K562 (cell line): Measurements from ENCODE around the gene SMIM35. TPM values are rescaled to one million over a fixed set of nuclear protein-coding genes. Genes with fewer than 3 reads are reported as not detected.

ENCODE experiments used
- ATAC-seq: fragments of 200-7000 bp; cut with Tn5 transposase; 3 replicates; pipeline ENCODE4 v1.9.1; 2020; ENCODE audit warnings: moderate library complexity
- BruUV-seq: library from RNA; stranded (reverse); fragments of 400-500 nt; replicated peaks from 2 replicates; lab custom pipeline; 2021; lab: Mats Ljungman, UMichigan
- CTCF ChIA-PET: fragments of 300-600 bp; formaldehyde crosslinking; extraction: SDS; loops from one replicate; lab custom pipeline; 2021; ENCODE audit warnings: low intra/inter-chr PET ratio; lab: Yijun Ruan, JAX
- POLR2A ChIA-PET: fragments of 300-600, 350-650 bp; sonication (Branson Sonifier 250); formaldehyde crosslinking; extraction: SDS; loops from one replicate; lab custom pipeline; 2021; ENCODE audit warnings: antibody characterized with exemption, inconsistent platforms; lab: Yijun Ruan, JAX
- DNase-seq, 4 experiments: peaks; one replicate each; pipeline versions ENCODE4 v3.0.0 to v3.0.0-alpha.2; 2011 to 2018; ENCODE audit warnings: low spot score in 3 of 4, mixed read lengths in 3 of 4; ENCODE audit errors: extremely low read depth in 1 of 4
- FAIRE-seq: peaks from 2 replicates; lab custom pipeline; 2011; peaks lifted over from hg19 to GRCh38; lab: Jason Lieb, UNC
- H2AFZ ChIP-seq: 2 replicates; pipeline ENCODE4 v1.6.0; 2011; ENCODE audit warnings: low read depth, low read length, control low read depth, inconsistent platforms
- H3K27ac ChIP-seq: fragments of 200-600 bp; 3 replicates; pipeline ENCODE4 v1.8.0; 2011; ENCODE audit warnings: low read depth, mild to moderate bottlenecking, control low read depth, inconsistent platforms, low read length, moderate library complexity, mixed read lengths; ENCODE audit errors: extremely low read depth
- H3K27me3 ChIP-seq, 2 experiments: fragments of 300-600 bp in 1 of 2; 2 replicates in 1 of 2; 3 replicates in 1 of 2; pipeline versions ENCODE4 v1.6.0 to v1.8.0; 2011; ENCODE audit warnings: inconsistent platforms in 2 of 2, low read length in 2 of 2, mild to moderate bottlenecking in 1 of 2, mixed read lengths in 1 of 2, moderate library complexity in 1 of 2; ENCODE audit not compliant: control insufficient read depth in 2 of 2, insufficient read depth in 2 of 2
- H3K36me3 ChIP-seq: fragments of 300-600 bp; 3 replicates; pipeline ENCODE4 v1.8.0; 2011; ENCODE audit warnings: mild to moderate bottlenecking, low read length, inconsistent platforms; ENCODE audit not compliant: control insufficient read depth, insufficient read depth
- H3K4me1 ChIP-seq, 2 experiments: fragments of 200-600 bp in 1 of 2; replicated peaks in 1 of 2; 2 replicates in 1 of 2; 3 replicates in 1 of 2; pipeline versions ENCODE4 v1.5.1 to v1.8.0; 2011; ENCODE audit warnings: inconsistent platforms in 2 of 2, low read length in 2 of 2, mild to moderate bottlenecking in 1 of 2, mixed read lengths in 1 of 2, moderate library complexity in 1 of 2; ENCODE audit not compliant: control insufficient read depth in 2 of 2, insufficient read depth in 2 of 2
- H3K4me2 ChIP-seq: 2 replicates; pipeline ENCODE4 v1.6.1; 2011; ENCODE audit warnings: low read length, control low read depth, inconsistent platforms, mixed read lengths; ENCODE audit not compliant: insufficient read depth
- H3K4me3 ChIP-seq: fragments of 200-600 bp; sonication (generic), shearing (Covaris generic); 2 replicates; pipeline ENCODE4 v1.5.1; 2016; ENCODE audit warnings: control low read depth, inconsistent platforms
- H3K79me2 ChIP-seq: fragments of 200-600 bp; 3 replicates; pipeline ENCODE4 v1.8.0; 2011; ENCODE audit warnings: low read length, inconsistent platforms; ENCODE audit not compliant: control insufficient read depth, insufficient read depth
- H3K9ac ChIP-seq, 2 experiments: 2 replicates each; pipeline versions ENCODE4 v1.6.0 to v1.6.1; 2011; ENCODE audit warnings: low read depth in 2 of 2, low read length in 2 of 2, control low read depth in 1 of 2, inconsistent platforms in 1 of 2, mild to moderate bottlenecking in 1 of 2, mixed read lengths in 1 of 2; ENCODE audit not compliant: insufficient read depth in 1 of 2
- H3K9me1 ChIP-seq: one replicate; pipeline ENCODE4 v1.6.0; 2011; ENCODE audit warnings: inconsistent platforms, mild to moderate bottlenecking, low read length, moderate library complexity; ENCODE audit not compliant: control insufficient read depth, insufficient read depth
- H3K9me3 ChIP-seq: replicated peaks from 2 replicates; pipeline ENCODE4 v1.5.1; 2011; ENCODE audit warnings: low read depth, low read length, inconsistent platforms; ENCODE audit not compliant: control insufficient read depth, insufficient read depth
- H4K20me1 ChIP-seq: replicated peaks from 2 replicates; pipeline ENCODE4 v1.6.1; 2011; ENCODE audit warnings: low read length, inconsistent platforms, mixed read lengths; ENCODE audit not compliant: control insufficient read depth, insufficient read depth
- ARID4B ChIP-seq: sonication (generic); formaldehyde crosslinking; IDR thresholded peaks from 2 replicates; pipeline ENCODE4 v1.8.0; 2022; ENCODE audit warnings: mild to moderate bottlenecking, missing genetic modification reagents
- CBX5 ChIP-seq: IDR thresholded peaks from 2 replicates; pipeline ENCODE4 v1.6.1; 2014; ENCODE audit warnings: low read depth, borderline replicate concordance
- CCNT2 ChIP-seq: IDR thresholded peaks from 2 replicates; pipeline ENCODE4 v1.6.1; 2011; ENCODE audit warnings: borderline replicate concordance, low read depth, mild to moderate bottlenecking, moderate library complexity, mixed read lengths, low read length; ENCODE audit not compliant: insufficient read length; ENCODE audit errors: extremely low read depth
- CEBPG ChIP-seq, 3 experiments: fragments of 200-800 bp in 1 of 3; sonication (Bioruptor generic) in 1 of 3; sonication (generic) in 1 of 3; formaldehyde crosslinking in 1 of 3; IDR thresholded peaks in 2 of 3; conservative IDR thresholded peaks in 1 of 3; 2 replicates each; pipeline versions ENCODE4 v1.6.1 to v1.8.0; 2016 to 2022; ENCODE audit warnings: missing compliant biosample characterization in 2 of 3, missing genetic modification characterization in 2 of 3, mild to moderate bottlenecking in 1 of 3, missing genetic modification reagents in 1 of 3
- GTF2F1 ChIP-seq: IDR thresholded peaks from 2 replicates; pipeline ENCODE4 v1.6.1; 2011; ENCODE audit warnings: low read depth, low read length, improper control_type of control experiment
- NBN ChIP-seq: fragments of 450-650 bp; IDR thresholded peaks from 2 replicates; pipeline ENCODE4 v1.6.1; 2016; ENCODE audit warnings: low read depth, mild to moderate bottlenecking
- NR3C1 ChIP-seq: sonication (generic); formaldehyde crosslinking; IDR thresholded peaks from 2 replicates; pipeline ENCODE4 v1.8.1; 2022; ENCODE audit warnings: missing genetic modification reagents
- SMARCB1 ChIP-seq: IDR thresholded peaks from 2 replicates; pipeline ENCODE4 v1.6.1; 2011; ENCODE audit warnings: improper control_type of control experiment, low read depth; ENCODE audit not compliant: insufficient read length
- TGIF2 ChIP-seq: sonication (generic); formaldehyde crosslinking; IDR thresholded peaks from 2 replicates; pipeline ENCODE4 v1.8.1; 2022; ENCODE audit warnings: mild to moderate bottlenecking, missing genetic modification reagents, moderate library complexity
- ZNF583 ChIP-seq: fragments of 250-450 bp; sonication (Bioruptor Pico); IDR thresholded peaks from 2 replicates; pipeline ENCODE4 v1.4.0; 2020
- ZNF79 ChIP-seq: fragments of 250-450 bp; sonication (Bioruptor Pico); IDR thresholded peaks from 2 replicates; pipeline ENCODE4 v1.4.0; 2020; ENCODE audit warnings: low read depth, mild to moderate bottlenecking, moderate library complexity
- ZSCAN32 ChIP-seq: fragments of 450-650 bp; formaldehyde crosslinking; IDR thresholded peaks from 2 replicates; pipeline ENCODE4 v1.4.0; 2020; ENCODE audit warnings: mild to moderate bottlenecking, moderate library complexity
- WGBS: fragments of 100-300 bp; shearing (Covaris generic); methylation state at CpG from one replicate; pipeline ENCODE4 v1.1.6; 2016; ENCODE audit warnings: low coverage, mixed read lengths; ENCODE audit not compliant: insufficient coverage; ENCODE audit errors: missing lambda C conversion rate; 5-methylcytosine and 5-hydroxymethylcytosine counted together
- in situ Hi-C: fragments of 300-500 bp; cut with MboI; formaldehyde crosslinking; loops from 4 replicates; pipeline ENCODE4 v1.15.0; 2018; ENCODE audit warnings: inconsistent platforms, mixed read lengths
- intact Hi-C: fragments of 100-400 bp; cut with micrococcal nuclease; formaldehyde crosslinking; loops from 2 replicates; pipeline ENCODE4 v1.14.2; 2022
- polyA plus RNA-seq, 8 experiments: library from polyadenylated mRNA; depleted of rRNA in 4 of 8; stranded (reverse) in 5 of 8; unstranded in 3 of 8; fragments of >200 nt; fragmentation: Nextera tagmentation in 2 of 8; fragmentation: Illumina TruSeq in 1 of 8; extraction: Ambion mirVana in 2 of 8; extraction: Trizol in 1 of 8; gene quantifications; 2 replicates each; pipeline versions ENCODE4 v1.2.1 to v1.2.3, GENCODE V29; 2011 to 2014; ENCODE audit warnings: inconsistent platforms in 1 of 8, missing spikeins in 1 of 8
- total RNA-seq, 7 experiments: library from RNA; depleted of rRNA in 6 of 7; stranded (reverse); fragments of >200 nt in 6 of 7; fragmentation: Illumina TruSeq in 2 of 7; extraction: Trizol in 2 of 7; gene quantifications; 2 replicates each; pipeline versions ENCODE4 v1.2.1 to v1.2.3, GENCODE V29; 2011 to 2021; ENCODE audit warnings: low replicate concordance in 1 of 7
- TF ChIP-seq, protein P1 (sequence below): IDR thresholded peaks from 2 replicates; pipeline ENCODE4 v1.6.1; 2011; ENCODE audit not compliant: insufficient read length; ENCODE audit errors: extremely low read depth
- TF ChIP-seq, protein P2 (sequence below): fragments of 250-450 bp; sonication (Bioruptor Pico); IDR thresholded peaks from 2 replicates; pipeline ENCODE4 v1.5.0; 2020; ENCODE audit warnings: mild to moderate bottlenecking, borderline replicate concordance

Gene SMIM35
- total and polyA plus RNA-seq, 9 of the 15 experiments (the other 6 are each of a cell fraction or from before 2014, with no cell fraction given): 0.03 TPM; not detected in 7

GRCh38 chr11:117995472-117995871, 91.3 kb downstream of the SMIM35 start:
- H3K4me3 ChIP-seq: no peak overlapping the region
- no peaks in the 10 kb centered on the region for H3K9me1 ChIP-seq
- no peak for ATAC-seq
- H3K4me1 ChIP-seq: peaks cover 6 to 18% of the 10 kb centered on the region in 2 experiments; a peak in 4 of 5 replicates
- H3K4me2 ChIP-seq: no peak overlapping the region
- H2AFZ ChIP-seq: no peak overlapping the region
- H3K27ac ChIP-seq: no peak overlapping the region
- 67% methylated on average over 11 of the region's 11 CpGs for WGBS
- intact Hi-C loops (no loop called here), in situ Hi-C loops (no loop called here)
- FAIRE-seq: no peak
- no peak for TF ChIP-seq ZSCAN32
- no peak for TF ChIP-seq CEBPG (CRISPR knock-in tag; IDR thresholded peaks at IDR 0.05)
- TF ChIP-seq CEBPG (tag; conservative IDR thresholded peaks at IDR 0.05 in 1 of 2, IDR thresholded peaks at IDR 0.05 in 1 of 2): no peak
- no peak for TF ChIP-seq CBX5
- no peak for TF ChIP-seq ZNF583
- TF ChIP-seq NBN: no peak
- no peak for TF ChIP-seq NR3C1
- TF ChIP-seq CCNT2: no peak
- no peak for TF ChIP-seq ARID4B (CRISPR knock-in tag)
- no peak for TF ChIP-seq ZNF79 (CRISPR knock-in tag)
- no peak for TF ChIP-seq SMARCB1
- TF ChIP-seq GTF2F1: no peak
- TF ChIP-seq, protein P1, sequence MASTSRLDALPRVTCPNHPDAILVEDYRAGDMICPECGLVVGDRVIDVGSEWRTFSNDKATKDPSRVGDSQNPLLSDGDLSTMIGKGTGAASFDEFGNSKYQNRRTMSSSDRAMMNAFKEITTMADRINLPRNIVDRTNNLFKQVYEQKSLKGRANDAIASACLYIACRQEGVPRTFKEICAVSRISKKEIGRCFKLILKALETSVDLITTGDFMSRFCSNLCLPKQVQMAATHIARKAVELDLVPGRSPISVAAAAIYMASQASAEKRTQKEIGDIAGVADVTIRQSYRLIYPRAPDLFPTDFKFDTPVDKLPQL: no peak
- TF ChIP-seq, protein P2, sequence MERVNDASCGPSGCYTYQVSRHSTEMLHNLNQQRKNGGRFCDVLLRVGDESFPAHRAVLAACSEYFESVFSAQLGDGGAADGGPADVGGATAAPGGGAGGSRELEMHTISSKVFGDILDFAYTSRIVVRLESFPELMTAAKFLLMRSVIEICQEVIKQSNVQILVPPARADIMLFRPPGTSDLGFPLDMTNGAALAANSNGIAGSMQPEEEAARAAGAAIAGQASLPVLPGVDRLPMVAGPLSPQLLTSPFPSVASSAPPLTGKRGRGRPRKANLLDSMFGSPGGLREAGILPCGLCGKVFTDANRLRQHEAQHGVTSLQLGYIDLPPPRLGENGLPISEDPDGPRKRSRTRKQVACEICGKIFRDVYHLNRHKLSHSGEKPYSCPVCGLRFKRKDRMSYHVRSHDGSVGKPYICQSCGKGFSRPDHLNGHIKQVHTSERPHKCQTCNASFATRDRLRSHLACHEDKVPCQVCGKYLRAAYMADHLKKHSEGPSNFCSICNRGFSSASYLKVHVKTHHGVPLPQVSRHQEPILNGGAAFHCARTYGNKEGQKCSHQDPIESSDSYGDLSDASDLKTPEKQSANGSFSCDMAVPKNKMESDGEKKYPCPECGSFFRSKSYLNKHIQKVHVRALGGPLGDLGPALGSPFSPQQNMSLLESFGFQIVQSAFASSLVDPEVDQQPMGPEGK (CRISPR knock-in tag): no peak
- no peak for TF ChIP-seq TGIF2 (CRISPR knock-in tag)
- H4K20me1 ChIP-seq: no peaks in the 10 kb centered on the region
- no peaks in the 10 kb centered on the region for H3K79me2 ChIP-seq
- ChIA-PET POLR2A (interaction anchor here (1.2 to 2.4 kb wide), 4 partner anchors 8 to 18 kb away, joined by 3 to 9 read pairs (median 5); partner anchors contain the start of gene IL10RA), CTCF (no interaction called here)
- H3K27me3 ChIP-seq: no peaks in the 10 kb centered on the region
- no peak for DNase-seq
- no peaks in the 10 kb centered on the region for H3K9me3 ChIP-seq
- BruUV-seq: no TSS peak
- H3K9ac ChIP-seq: no peak overlapping the region
- H3K36me3 ChIP-seq: peaks cover 23% of the 10 kb centered on the region; the same call in 2 of the 3 replicates
